GOT3 (cell line): ENCODE measurements around the gene SYMPK.

Experiments used
- DNase-seq: peaks from one replicate; lab custom pipeline; 2025; ENCODE audit warnings: mixed read lengths; lab: John Stamatoyannopoulos, UW

SYMPK gene

DNA sequence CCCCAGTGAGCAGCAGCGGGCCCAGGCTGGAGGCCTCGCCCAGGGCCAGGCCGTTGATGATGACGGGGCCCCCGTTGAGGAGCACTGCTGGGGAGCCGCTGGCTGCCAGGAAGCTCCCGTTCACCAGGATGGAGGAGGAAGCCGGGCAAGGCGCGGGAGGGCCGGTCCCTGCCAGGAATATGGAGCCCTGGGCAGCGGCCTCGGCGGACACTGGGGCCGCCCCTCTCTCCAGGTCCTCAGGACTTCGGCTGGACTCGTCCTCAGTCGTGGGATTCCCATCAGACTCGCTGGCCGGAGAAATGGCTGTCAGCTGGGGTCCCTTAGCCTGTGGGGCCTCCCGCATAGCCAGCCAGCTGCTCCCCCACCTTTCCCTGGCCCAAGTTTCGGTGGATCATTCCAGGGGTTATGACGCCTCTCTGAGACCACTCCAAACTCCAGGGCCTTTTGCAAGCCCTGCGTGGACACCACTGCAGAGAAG is 96.0 kb downstream of the SYMPK start:
- no peak for DNase-seq

DNA sequence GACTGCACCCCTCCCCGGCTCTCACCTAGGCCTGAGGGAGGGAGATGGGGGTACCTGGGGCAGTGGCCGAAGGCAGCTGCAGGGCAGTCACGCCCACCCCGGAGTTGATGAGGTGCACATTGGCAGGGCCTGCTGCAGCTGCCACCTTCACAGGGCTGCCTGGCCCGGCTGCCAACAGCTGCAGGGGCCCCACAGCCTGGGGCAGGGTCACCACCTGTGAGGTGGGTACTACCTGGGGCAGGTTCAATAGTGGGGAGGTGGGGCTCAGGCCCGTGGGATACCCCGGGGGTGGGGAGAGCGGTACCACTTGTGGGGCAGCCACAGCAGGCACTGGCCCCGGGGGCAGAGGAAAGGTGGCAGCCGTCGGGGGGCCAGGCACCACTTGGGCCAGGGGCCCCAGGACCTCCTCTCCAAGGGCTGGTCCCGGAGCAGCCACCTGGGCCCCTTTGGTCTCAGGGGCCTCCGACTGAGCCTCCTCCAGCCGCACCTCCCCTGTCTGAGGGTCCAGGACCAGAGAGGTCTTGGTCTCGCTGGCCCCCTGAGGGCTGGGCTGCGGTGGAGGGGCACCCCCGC is 96.6 kb downstream of the SYMPK start:
- DNase-seq, result no peak

- no peak for DNase-seq
Observed at GRCh38 chr19:45765702-45766295, 97.1 kb downstream of the SYMPK start.
